ENCODE data around the gene WDR4. TPM values are rescaled to one million over a fixed set of nuclear protein-coding genes. Genes with fewer than 3 reads are reported as not detected.

Gene WDR4
- total and polyA plus RNA-seq, 8 donors, result 5.2 to 17.8 (median 8.8) TPM

DNA sequence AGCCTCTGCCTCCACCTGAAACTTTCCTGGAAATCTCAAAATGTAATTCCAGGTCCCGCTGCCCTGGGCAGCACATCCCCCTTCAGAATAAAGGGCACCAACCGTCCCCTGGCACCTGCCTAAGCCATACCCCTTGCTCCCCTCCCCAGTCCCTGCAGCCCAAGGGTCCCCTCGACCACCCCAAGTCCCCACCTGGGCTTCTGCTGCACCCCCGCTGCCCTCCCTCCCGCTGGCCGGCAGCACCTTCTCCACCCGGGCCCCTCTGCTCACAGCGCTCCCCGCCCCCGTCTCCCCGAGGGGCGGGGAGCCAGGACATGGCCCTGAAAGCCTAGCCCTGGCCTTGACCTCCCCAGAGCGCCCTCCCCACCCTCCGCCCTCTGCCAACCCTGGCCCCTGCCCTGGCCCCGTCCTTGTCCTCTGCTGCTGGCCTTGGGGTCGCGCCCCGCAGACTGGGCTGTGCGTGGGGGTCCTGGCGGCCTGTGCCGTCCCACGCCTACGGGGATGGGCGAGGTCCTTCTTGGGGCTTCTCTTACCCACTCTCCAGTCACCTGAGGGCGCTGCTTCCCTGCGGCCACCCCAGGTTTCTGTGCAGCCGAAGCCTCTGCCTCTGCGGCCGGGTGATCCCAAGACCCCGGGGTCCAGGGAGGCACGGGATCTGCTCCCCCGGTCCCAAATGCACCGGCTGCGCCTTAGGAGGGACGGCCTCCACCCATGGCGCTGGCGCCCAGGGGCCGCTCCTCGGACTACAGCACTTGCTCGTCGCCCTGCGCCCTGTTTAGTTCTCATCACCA lies 41.7 kb downstream of the WDR4 start:
- Histone ChIP-seq H3K36me3 (peaks cover 3 to 9% (median 4%) of the 10 kb centered on the region in 3 donors), H3K27ac (no peak overlapping the region), H3K9me3 (no peaks in the 10 kb centered on the region), H3K4me3 (no peak overlapping the region), H3K27me3 (no peaks in the 10 kb centered on the region), H3K4me1 (no peaks in the 10 kb centered on the region)
- intact Hi-C loops (cut with DNase I), result no loop called here
- FAIRE-seq (no peak), ATAC-seq (no peak), DNase-seq (peak in 2 of 6 donors; percentile 12 to 14)
- TF ChIP-seq, protein P1, sequence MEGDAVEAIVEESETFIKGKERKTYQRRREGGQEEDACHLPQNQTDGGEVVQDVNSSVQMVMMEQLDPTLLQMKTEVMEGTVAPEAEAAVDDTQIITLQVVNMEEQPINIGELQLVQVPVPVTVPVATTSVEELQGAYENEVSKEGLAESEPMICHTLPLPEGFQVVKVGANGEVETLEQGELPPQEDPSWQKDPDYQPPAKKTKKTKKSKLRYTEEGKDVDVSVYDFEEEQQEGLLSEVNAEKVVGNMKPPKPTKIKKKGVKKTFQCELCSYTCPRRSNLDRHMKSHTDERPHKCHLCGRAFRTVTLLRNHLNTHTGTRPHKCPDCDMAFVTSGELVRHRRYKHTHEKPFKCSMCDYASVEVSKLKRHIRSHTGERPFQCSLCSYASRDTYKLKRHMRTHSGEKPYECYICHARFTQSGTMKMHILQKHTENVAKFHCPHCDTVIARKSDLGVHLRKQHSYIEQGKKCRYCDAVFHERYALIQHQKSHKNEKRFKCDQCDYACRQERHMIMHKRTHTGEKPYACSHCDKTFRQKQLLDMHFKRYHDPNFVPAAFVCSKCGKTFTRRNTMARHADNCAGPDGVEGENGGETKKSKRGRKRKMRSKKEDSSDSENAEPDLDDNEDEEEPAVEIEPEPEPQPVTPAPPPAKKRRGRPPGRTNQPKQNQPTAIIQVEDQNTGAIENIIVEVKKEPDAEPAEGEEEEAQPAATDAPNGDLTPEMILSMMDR (IDR thresholded peaks at IDR 0.05), result no peak
- 57 to 63% methylated on average over 38 to 42 of the region's 42 CpGs for WGBS, 2 donors

DNA sequence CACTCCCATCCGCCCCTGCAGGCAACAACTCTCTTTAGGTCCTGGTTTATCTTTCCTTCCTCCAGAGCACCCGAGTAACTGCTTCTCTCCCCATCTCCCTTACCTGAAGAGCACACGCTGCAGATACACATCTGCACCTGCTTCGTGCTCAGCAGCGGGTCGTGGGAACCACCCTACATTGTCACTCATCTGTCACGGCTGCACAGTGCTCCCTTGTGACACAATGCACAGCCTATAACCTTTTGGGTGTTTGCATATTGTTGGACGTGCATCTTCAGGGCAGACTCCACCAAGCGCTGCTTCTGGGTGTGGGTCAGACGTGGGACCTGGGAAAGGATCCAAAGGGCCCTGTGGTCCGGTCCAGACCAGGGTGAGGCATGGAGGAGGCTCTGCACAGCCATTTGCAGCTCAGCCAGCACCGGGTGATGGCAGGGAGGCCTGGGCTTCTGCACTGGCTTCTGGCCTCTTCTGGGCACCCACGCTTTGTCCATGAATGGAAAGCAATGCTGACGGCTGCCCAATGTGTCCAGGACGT lies 42.5 kb downstream of the WDR4 start:
- WGBS, 2 donors, result 65 to 68% methylated on average over 15 of the region's 15 CpGs
- peak in 1 of 6 donors; percentile 13 for DNase-seq
- no peak overlapping the region for H3K27ac ChIP-seq
- H3K4me3 ChIP-seq, result no peak overlapping the region
- no peaks in the 10 kb centered on the region for H3K27me3 ChIP-seq
- peaks cover 0 to 9% (median 3%) of the 10 kb centered on the region in 3 donors for H3K36me3 ChIP-seq
- H3K9me3 ChIP-seq, result no peaks in the 10 kb centered on the region
- ATAC-seq, result no peak
- H3K4me1 ChIP-seq, result no peaks in the 10 kb centered on the region
- intact Hi-C loops (cut with DNase I), result no loop called here
- FAIRE-seq, result no peak
- TF ChIP-seq, protein P1 (IDR thresholded peaks at IDR 0.05), result no peak

DNA sequence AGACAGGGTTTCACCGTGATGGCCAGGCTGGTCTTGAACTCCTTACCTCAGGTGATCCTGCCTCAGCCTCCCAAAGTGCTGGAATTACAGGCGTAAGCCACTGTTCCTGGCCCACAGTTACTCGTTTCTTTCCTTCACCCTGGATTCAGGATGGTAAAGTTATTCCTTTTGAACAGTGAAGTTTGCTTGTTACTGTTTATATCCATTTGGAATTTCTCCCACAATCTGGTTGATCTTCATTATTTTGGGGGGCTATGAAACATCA lies 43.0 kb downstream of the WDR4 start:
- FAIRE-seq (no peak), ATAC-seq (no peak), DNase-seq (peak in 1 of 6 donors; percentile 4)
- TF ChIP-seq, protein P1 (IDR thresholded peaks at IDR 0.05), result no peak
- Histone ChIP-seq H3K4me3 (no peak overlapping the region), H3K27ac (no peak overlapping the region), H3K36me3 (peaks cover 0 to 9% (median 3%) of the 10 kb centered on the region in 3 donors), H3K27me3 (no peaks in the 10 kb centered on the region), H3K4me1 (no peaks in the 10 kb centered on the region), H3K9me3 (no peaks in the 10 kb centered on the region)
- intact Hi-C loops (cut with DNase I), result no loop called here
- WGBS, 2 donors, result 74 to 86% methylated on average over 3 of the region's 3 CpGs

DNA sequence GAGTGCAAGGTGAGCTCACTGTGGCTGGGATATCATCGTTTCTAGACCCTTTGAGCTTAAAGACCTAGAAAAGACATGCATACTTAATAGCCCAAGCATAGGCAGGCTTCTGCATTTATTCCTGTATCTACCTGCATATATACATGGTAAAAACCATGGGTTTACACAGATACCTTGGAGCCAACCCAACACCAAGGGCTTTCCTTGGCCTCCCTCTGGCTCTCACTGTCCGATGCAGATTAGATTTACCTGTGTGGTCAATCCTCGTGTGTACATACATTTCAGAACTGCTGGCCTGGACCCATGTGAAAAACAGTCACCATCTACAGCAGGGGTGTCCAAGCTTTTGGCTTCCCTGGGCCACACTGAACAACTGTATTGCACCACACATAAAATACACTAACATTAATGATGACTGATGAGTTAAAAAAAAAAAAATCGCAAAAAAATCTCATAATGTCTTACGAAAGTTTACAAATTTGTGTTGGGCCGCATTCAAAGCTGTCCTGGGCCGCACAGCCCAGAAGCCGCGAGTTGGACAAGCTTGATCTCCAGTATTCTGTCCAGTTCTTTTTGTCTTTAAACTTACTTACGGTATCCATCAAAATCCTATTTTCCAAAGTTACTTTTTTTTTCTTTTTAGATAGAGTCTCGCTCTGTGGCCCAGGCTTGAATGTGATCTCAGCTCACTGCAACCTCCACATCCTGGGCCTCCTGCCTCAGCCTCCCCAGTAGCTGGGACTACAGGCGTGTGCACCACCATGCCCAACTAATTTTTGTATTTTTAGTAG lies 43.5 kb downstream of the WDR4 start:
- intact Hi-C loops (cut with DNase I), result no loop called here
- ATAC-seq (no peak), FAIRE-seq (no peak), DNase-seq (peak in 1 of 6 donors; percentile 5)
- no peaks in the 10 kb centered on the region for H3K9me3 ChIP-seq
- 76 to 80% methylated on average over 12 of the region's 12 CpGs for WGBS, 2 donors
- H3K27ac ChIP-seq, result no peak overlapping the region
- H3K36me3 ChIP-seq, result peaks cover 0 to 5% (median 3%) of the 10 kb centered on the region in 3 donors
- TF ChIP-seq, protein P1 (IDR thresholded peaks at IDR 0.05), result no peak
- no peak overlapping the region for H3K4me3 ChIP-seq
- no peaks in the 10 kb centered on the region for H3K4me1 ChIP-seq
- no peaks in the 10 kb centered on the region for H3K27me3 ChIP-seq

Measured in pancreas (tissue), 10 donors.